Raji (cell line): ENCODE measurements around the gene ZBTB7C.

ENCODE experiments used
- POLR2A ChIP-seq: IDR thresholded peaks from 2 replicates; pipeline ENCODE4 v1.6.1; 2011; ENCODE audit warnings: low read depth, low read length, control low read depth; ENCODE audit not compliant: insufficient read depth

ZBTB7C gene

DNA sequence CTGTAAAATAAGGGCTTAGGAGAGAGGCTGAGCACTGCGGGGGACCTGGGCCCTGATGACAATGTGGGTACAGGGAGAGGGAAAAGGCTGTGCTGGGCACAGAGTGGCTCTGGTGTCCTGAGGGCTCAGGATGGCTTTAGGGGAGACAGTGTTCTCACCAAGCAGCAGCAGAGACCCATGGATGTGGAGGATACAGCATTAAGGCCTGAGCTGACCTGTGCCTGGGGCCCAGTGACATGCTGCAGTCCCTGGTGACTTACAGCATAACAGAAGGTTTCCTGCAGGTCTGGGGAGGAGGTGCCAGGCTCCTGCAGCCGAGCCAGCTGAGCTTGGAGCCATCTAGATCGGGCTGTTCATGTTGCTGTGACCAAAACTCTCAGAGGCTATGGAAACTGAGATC is 287.4 kb downstream of the ZBTB7C start:
- TF ChIP-seq POLR2A = no peak

DNA sequence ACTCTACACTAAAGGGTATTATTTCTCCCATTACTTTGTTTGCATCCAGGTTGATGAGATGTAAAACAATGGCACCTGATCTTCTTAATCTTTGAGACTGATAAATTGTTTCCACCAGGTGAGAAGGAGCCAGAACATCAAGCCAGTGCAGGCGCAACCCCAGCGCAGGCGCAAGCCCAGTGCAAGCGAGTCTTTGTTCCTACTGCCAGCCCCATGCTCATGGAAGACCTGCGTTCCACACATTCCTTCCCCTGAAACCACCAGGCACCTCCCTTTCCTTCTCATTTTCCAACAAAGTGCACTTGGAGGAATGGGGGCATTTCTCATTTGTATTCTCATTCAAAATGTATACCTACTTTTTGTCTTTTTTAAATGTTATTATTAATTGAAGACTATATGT is 290.0 kb downstream of the ZBTB7C start:
- no peak for TF ChIP-seq POLR2A

DNA sequence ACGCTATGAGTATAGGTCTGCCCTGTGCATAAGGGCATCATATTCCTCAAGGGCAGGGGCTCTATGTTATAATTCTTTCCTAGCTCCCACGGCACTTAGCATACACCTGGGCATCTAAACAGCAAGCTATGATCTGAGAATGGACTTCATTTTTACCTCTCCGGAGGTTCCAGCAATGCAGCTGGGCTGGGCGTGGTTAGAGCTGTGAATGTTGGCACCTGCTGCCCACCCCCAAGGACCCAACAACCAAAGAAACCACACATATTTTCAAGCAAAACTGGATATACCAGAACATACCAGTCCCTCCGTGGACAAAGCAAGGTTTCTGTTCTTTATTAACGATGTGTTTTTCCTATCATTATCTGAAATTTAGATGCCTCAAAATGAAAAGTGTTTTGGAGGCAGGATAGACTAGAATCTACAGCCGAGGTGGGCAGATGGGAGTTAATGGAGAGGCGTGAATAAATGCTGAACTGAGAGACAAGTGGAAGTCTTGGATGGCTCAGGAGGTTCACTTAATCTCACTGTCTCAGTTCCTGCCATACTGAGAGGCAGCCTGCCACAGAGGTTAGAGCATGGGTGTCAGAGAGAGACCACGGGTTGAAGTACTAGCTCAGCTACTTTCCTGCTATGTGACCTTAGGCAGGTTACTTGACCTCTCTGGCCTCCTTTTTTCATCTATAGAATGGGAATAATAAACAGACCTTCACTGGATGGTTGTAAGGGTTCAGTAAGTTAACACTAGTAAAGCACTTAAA is 292.1 kb downstream of the ZBTB7C start:
- TF ChIP-seq POLR2A = no peak

- TF ChIP-seq POLR2A = no peak
These were observed 293.2 kb downstream of the ZBTB7C start for GRCh38 chr18:48116017-48116416.

DNA sequence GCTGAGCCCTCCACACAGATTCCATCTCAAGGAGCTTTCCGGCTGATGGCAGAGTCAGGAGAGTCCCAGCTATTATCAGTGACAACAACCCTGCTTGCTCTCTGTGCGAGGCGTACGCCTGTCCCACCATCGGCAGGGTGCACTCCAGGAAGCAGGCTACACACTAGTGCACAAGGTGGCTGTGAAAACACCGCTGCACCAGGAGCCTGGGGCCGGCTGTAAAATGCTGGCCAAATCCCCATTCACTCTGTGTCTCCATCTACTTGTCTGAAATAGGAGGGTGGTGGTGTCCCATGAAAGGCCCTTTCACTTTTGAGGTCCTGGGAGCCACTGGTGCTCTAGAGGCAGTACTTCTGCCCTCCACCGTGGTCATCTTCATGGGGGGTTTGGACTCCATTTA is 295.5 kb downstream of the ZBTB7C start:
- no peak for TF ChIP-seq POLR2A

- TF ChIP-seq POLR2A = no peak
These were observed 297.6 kb downstream of the ZBTB7C start for GRCh38 chr18:48111587-48111986.

DNA sequence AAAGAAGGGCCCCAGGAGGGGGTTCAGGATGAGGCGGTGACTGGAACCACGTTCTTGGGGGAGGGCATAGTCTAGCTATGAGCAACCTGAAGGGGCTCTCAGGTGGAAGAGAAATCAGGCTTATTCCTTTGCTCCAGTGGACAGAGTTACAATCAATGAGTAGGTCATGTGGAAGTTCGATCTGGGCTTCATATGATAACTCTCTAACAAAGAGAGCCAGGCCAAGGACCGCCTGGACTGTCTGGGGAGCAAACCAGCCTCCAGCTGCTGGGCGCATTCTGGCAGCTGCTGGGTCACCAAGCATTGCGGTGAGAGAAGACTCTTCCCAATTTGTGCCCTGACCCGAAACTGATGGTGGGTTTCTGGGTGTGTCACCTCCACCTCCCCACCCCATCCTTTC is 298.4 kb downstream of the ZBTB7C start:
- TF ChIP-seq POLR2A = no peak

DNA sequence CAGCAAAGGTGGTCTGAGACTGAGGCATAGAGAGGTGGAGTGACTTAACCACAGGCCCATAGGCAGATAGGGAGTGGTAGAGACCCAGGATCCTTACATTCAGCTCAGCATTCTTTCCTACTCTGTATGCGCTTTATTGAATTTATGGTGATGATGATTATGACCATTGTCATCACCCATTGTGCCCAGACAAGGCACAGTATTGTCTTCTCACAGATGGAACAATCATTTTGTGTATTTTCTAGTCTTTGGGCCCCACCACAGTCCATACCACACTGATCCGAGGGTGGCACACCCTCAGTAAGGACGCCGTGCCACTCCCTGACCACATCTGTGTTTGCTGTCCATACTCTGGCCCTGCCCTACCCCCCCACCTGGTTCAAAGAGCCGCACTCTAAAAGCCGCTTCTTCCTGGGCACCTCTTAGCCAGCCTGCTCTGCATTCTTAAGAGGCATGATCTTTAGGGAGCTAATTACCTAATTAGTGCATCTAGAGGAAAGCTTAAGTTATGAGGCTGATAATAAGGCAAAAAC is 299.2 kb downstream of the ZBTB7C start:
- TF ChIP-seq POLR2A = no peak

GRCh38 chr18:48108136-48108535 is 301.0 kb downstream of the ZBTB7C start:
- TF ChIP-seq POLR2A = no peak

GRCh38 chr18:48106976-48107781 is 302.0 kb downstream of the ZBTB7C start:
- no peak for TF ChIP-seq POLR2A

DNA sequence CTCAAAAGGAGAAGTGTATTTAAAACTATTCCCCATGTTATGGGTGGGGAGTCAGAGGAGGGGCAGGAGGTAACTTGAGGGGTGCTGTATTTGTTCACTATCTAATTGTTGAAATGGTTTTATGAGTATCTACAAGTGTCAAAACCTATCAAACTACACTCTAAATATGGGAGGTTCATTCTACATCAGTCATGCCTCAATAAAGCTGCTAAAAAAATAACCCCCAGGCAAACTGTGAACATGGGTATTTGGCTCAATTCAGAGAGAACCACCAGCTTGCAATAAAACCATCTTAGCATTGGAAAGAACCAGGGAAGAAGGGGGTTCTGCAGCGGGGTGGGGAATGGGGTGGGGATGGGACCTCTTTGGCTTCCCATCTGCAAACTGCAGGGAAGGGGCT is 302.7 kb downstream of the ZBTB7C start:
- no peak for TF ChIP-seq POLR2A

DNA sequence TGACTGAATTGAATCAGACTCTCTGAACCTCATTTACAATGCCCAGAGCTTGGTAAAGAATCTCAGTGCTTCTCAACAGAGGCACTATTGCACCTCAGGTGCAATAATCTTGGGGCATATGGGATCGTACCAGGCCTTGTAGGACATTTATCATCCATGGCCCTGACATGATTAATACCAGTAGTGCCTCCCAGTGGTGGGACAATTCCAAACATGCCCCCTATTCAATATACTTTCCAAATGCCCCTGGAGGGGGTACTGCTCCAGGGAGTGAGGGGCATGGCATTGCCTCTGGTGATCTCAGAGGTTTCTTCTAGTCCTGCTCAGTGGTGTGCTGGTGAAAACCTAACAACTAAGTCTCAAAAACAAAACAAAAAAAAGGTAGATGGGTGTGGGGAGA is 303.9 kb downstream of the ZBTB7C start:
- no peak for TF ChIP-seq POLR2A

GRCh38 chr18:48104705-48105104 is 304.5 kb downstream of the ZBTB7C start:
- no peak for TF ChIP-seq POLR2A

DNA sequence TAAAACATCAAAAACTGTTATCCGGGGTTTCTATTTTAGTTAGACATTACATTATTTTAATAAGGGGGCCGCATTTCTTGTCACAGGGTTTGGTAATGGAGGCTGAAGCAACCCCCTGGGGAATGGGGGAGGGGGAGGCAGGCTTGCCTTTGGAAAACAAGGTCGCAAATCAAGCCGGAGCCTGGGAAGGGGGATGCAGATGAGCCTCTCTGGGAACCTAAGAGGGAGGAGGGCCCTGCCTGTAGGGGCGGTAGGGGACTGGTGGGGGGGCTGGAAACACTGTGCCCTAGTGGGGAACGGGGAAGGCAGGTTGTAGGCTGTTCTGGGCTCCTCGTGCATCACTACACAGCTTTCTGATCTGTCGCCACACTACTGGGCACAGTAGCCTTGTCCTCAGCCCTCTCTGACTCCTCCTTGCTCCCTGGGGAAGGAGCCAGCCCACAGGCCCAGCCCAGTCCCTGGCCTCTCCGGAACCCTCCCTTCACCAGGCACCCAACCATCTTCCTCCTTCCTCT is 308.5 kb downstream of the ZBTB7C start:
- TF ChIP-seq POLR2A = no peak

GRCh38 chr18:48100165-48100575 is 309.0 kb downstream of the ZBTB7C start:
- no peak for TF ChIP-seq POLR2A
